Measurements from ENCODE around the gene KLHL13.
"Not testable (repeated sequence)": the region's sequence is repeated elsewhere in the genome, so short reads cannot be mapped to it uniquely, and the experiment has no call there.

KLHL13 gene

GRCh38 chrX:118022753-118023152 is 93.9 kb downstream of the KLHL13 start:
- H3K9ac ChIP-seq = no peak overlapping the region
- no peaks in the 10 kb centered on the region for H3K27me3 ChIP-seq (ENCODE audit: insufficient read depth, low read depth)
- no peak overlapping the region for H3K4me3 ChIP-seq (IDR thresholded peaks at IDR 0.05; ENCODE audit: insufficient read depth, low read depth, low read length)

GRCh38 chrX:118016422-118016821 is 100.2 kb downstream of the KLHL13 start:
- H3K27ac ChIP-seq = no peak overlapping the region
- H3K79me2 ChIP-seq (ENCODE audit: insufficient read depth, low read depth) = no peaks in the 10 kb centered on the region
- H2AFZ ChIP-seq (ENCODE audit: low read depth) = no peak overlapping the region
- H3K36me3 ChIP-seq (ENCODE audit: insufficient read depth) = no peaks in the 10 kb centered on the region
- no peak overlapping the region for H3K4me2 ChIP-seq
- H3K27me3 ChIP-seq (ENCODE audit: insufficient read depth, low read depth) = no peaks in the 10 kb centered on the region
- H3K4me1 ChIP-seq (ENCODE audit: low read depth, poor library complexity, severe bottlenecking) = no peaks in the 10 kb centered on the region
- TF ChIP-seq, protein P1, sequence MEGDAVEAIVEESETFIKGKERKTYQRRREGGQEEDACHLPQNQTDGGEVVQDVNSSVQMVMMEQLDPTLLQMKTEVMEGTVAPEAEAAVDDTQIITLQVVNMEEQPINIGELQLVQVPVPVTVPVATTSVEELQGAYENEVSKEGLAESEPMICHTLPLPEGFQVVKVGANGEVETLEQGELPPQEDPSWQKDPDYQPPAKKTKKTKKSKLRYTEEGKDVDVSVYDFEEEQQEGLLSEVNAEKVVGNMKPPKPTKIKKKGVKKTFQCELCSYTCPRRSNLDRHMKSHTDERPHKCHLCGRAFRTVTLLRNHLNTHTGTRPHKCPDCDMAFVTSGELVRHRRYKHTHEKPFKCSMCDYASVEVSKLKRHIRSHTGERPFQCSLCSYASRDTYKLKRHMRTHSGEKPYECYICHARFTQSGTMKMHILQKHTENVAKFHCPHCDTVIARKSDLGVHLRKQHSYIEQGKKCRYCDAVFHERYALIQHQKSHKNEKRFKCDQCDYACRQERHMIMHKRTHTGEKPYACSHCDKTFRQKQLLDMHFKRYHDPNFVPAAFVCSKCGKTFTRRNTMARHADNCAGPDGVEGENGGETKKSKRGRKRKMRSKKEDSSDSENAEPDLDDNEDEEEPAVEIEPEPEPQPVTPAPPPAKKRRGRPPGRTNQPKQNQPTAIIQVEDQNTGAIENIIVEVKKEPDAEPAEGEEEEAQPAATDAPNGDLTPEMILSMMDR (conservative IDR thresholded peaks at IDR 0.05; ENCODE audit: low read depth, low read length) = no peak
- H4K20me1 ChIP-seq (ENCODE audit: insufficient read depth) = no peaks in the 10 kb centered on the region
- no peak overlapping the region for H3K9ac ChIP-seq
- H3K4me3 ChIP-seq (IDR thresholded peaks at IDR 0.05; ENCODE audit: insufficient read depth, low read depth, low read length) = no peak overlapping the region

More at GRCh38 chrX:118022753-118023152, 93.9 kb downstream of the KLHL13 start:
- Histone ChIP-seq H3K79me2 (ENCODE audit: insufficient read depth, low read depth) (no peaks in the 10 kb centered on the region), H4K20me1 (ENCODE audit: insufficient read depth) (no peaks in the 10 kb centered on the region), H2AFZ (ENCODE audit: low read depth) (no peak overlapping the region), H3K4me1 (ENCODE audit: low read depth, poor library complexity, severe bottlenecking) (no peaks in the 10 kb centered on the region), H3K27ac (no peak overlapping the region), H3K4me2 (no peak overlapping the region), H3K36me3 (ENCODE audit: insufficient read depth) (no peaks in the 10 kb centered on the region)
- TF ChIP-seq, protein P1 (conservative IDR thresholded peaks at IDR 0.05; ENCODE audit: low read depth, low read length) = no peak

DNA sequence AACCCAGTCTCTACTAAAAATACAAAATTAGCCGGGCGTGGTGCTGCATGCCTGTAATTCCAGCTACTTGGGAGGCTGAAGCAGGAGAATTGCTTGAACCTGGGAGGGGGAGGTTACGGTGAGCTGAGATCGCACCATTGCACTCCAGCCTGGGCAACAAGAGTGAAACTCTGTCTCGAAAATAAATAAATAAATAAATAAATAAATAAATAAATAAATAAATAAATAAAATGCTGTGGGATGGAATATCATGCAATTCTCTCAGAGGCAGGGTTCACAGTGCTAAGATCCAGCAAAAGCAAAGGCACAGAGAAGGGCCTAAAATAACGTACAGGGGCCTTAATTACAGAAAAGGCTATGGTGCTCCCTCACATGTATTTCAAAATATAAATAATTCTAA is 114.2 kb downstream of the KLHL13 start:
- not testable (repeated sequence) for H3K27me3 ChIP-seq (ENCODE audit: insufficient read depth, low read depth); H3K9ac ChIP-seq; H3K4me2 ChIP-seq; H3K4me1 ChIP-seq (ENCODE audit: low read depth, poor library complexity, severe bottlenecking); H3K4me3 ChIP-seq (IDR thresholded peaks at IDR 0.05; ENCODE audit: insufficient read depth, low read depth, low read length); H2AFZ ChIP-seq (ENCODE audit: low read depth); H4K20me1 ChIP-seq (ENCODE audit: insufficient read depth); H3K36me3 ChIP-seq (ENCODE audit: insufficient read depth); H3K27ac ChIP-seq; H3K79me2 ChIP-seq (ENCODE audit: insufficient read depth, low read depth)

DNA sequence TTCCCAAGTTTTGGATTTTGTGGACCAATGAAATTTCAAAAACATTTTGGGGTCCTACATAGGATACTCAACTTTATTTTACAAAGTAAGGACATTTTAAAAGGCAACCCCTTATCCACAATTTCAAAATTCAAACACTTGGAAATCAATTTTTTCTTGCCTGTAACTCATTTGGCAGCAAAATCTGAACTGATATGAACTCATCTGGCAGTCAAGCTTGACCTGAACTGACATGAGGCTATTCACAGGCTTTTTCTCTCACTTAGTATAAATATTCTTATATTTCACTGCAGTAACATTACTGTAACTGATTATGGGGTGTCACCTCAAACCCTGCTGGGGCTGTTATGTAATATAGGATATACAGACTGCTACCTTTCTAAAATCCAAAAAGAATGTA is 116.1 kb downstream of the KLHL13 start:
- Histone ChIP-seq H3K27ac (no peak overlapping the region), H3K9ac (no peak overlapping the region), H3K4me3 (IDR thresholded peaks at IDR 0.05; ENCODE audit: insufficient read depth, low read depth, low read length) (no peak overlapping the region), H3K27me3 (ENCODE audit: insufficient read depth, low read depth) (no peaks in the 10 kb centered on the region), H2AFZ (ENCODE audit: low read depth) (no peak overlapping the region), H3K79me2 (ENCODE audit: insufficient read depth, low read depth) (no peaks in the 10 kb centered on the region), H4K20me1 (ENCODE audit: insufficient read depth) (no peaks in the 10 kb centered on the region), H3K4me2 (no peak overlapping the region), H3K4me1 (ENCODE audit: low read depth, poor library complexity, severe bottlenecking) (peaks cover 2% of the 10 kb centered on the region), H3K36me3 (ENCODE audit: insufficient read depth) (no peaks in the 10 kb centered on the region)
- TF ChIP-seq, protein P1 (conservative IDR thresholded peaks at IDR 0.05; ENCODE audit: low read depth, low read length) = no peak

GRCh38 chrX:117998171-117998570 is 118.4 kb downstream of the KLHL13 start:
- no peak overlapping the region for H2AFZ ChIP-seq (ENCODE audit: low read depth)
- H3K27ac ChIP-seq = no peak overlapping the region
- no peak overlapping the region for H3K9ac ChIP-seq
- no peaks in the 10 kb centered on the region for H3K4me1 ChIP-seq (ENCODE audit: low read depth, poor library complexity, severe bottlenecking)
- no peaks in the 10 kb centered on the region for H3K79me2 ChIP-seq (ENCODE audit: insufficient read depth, low read depth)
- no peaks in the 10 kb centered on the region for H3K27me3 ChIP-seq (ENCODE audit: insufficient read depth, low read depth)
- no peak overlapping the region for H3K4me2 ChIP-seq
- H4K20me1 ChIP-seq (ENCODE audit: insufficient read depth) = no peaks in the 10 kb centered on the region
- no peak overlapping the region for H3K4me3 ChIP-seq (IDR thresholded peaks at IDR 0.05; ENCODE audit: insufficient read depth, low read depth, low read length)
- no peaks in the 10 kb centered on the region for H3K36me3 ChIP-seq (ENCODE audit: insufficient read depth)
- TF ChIP-seq, protein P1 (conservative IDR thresholded peaks at IDR 0.05; ENCODE audit: low read depth, low read length) = no peak
